GM21515 (cell line): ENCODE results near the gene KCNG2.

Source experiments
- ATAC-seq: cut with Tn5 transposase; IDR thresholded peaks from one replicate; pipeline ENCODE4 v1.9.1; 2021; ENCODE audit not compliant: unreplicated experiment

KCNG2 gene

DNA sequence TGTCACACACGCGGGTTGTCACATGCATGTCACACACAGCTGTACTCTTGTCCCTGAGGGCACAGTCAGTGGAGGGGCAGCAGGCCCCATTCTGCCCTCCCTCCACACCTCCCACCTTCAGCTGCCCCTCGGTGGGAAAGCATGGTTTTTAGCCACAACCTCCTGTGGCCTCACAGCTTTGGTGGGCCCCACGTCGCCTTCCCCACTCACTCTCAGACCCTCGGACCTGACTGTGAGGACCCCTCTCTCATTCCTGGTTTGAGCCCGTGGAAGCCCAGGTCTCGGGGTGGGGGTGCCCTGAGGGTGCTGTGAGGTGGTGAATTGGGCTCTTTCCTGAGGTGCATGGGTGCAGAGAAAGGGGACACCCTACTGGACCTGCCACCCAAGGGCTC lies 19.9 kb downstream of the KCNG2 start:
- ATAC-seq: no peak

DNA sequence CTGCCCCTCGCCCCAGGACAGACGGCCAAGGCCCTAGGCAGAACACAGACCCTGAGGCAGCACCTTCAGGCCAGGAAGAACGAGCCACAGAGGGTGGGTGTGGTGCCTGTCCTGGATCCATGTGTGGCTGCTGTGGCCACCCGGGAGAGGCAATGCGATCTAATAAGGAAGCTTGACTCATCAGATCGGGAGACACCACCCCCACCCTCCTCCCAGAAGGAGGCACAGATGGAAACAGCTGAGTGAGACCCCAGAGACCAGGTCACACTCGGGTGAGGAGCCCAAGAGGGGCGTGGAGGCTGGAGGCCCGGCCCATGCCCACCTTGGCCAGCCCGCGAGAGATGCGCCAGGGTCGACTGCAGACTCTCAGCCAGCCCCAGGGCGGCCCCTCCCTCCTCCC lies 20.3 kb downstream of the KCNG2 start:
- ATAC-seq: no peak

DNA sequence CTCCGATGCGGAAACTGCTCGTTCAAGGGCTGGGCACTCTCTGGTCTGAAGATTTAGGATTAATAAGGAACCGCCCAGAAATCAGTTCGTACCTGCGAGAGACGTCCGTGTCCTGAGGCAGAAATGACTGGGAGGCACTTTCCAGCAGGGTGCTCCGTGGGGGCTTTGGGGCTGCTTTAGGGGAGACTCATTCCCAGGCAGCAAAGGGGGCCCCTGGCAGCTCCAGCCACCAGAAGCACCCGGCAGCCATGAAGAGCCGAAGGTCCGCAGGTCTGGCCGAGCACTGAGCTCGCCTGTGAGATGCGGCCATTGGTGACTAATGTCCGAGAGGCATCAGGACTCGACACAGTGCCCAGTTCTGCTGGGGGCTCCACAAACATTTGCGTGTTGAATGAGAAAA lies 20.9 kb downstream of the KCNG2 start:
- no peak for ATAC-seq

DNA sequence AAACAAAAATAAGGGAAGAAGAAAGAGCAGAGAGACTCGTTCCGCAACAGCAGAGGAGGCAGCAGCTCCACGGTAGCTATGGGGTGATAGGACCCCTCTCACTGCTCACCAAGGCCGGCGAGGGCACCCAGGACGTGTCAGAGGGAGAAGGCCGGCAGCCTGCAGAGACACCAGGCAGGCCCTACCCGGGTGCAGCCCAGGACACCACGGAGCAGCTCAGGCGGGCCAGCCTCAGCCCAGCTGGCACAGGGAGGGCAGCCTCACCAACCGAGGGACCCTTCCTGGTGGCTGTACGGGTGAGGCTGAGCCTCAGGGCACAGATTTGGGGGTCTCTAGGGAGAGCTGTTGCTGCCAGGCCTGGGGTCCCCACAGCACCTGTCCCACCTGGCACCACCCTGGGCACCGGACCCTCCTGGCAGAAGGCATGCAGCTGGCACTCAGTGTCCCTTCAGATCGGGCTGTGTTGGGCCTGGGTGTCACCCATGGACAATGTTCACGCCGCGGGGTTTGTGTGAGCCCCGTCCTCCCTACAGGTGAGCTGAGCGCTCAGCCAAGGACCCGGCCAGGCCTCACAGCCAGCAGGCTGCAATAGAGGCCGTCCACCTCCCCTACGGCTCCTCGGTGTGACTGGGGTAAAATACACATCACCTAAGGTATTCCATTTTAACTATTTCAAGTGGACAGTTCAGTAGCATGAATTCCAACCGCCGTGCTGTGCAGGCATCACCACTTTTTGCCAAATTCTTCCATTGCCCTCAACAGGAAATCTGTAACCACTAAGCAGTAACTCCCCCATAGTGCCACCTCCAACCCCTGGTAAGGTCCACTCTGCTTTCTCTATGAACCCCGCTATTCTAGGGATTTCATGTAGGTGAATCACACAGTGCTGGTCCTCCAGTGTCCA lies 21.6 kb downstream of the KCNG2 start:
- ATAC-seq: no peak

DNA sequence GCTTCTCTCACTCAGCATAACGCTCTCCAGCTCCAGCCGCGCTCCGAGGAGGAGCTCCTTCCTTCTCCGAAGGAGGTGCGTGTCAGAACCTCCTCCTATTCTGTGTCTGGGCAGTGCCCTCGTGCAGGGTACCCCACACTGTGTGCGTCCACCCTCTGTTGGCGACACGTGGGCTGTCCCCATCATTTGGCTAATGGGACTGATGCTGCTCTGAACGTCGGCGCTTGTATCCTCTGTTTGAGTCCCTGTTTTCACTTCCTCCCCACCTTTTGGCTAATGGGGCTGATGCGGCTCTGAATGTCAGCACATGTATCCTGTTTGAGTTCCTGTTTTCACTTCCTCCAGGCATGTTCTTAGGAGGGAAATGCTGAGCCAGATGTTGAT lies 22.2 kb downstream of the KCNG2 start:
- peak; percentile 91 for ATAC-seq

DNA sequence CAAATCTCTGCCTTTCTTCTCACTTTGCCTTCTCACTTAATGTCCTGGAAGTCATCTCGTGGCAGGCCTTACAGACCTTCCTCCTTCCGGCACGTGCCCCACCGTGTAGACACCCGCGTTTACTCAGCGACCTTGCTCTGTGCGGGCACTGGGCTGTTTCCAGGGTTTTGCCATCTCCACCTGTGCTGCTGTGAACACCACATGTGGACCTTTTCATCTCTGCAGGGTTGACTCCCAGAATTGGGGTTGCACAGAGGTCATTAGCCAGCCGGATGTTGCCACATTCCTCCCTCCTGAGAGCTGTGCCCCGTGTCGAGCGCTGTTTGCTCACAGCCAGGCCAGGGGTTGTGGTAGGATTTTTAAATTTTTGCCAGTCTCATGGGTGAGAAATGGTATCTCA lies 25.4 kb downstream of the KCNG2 start:
- no peak for ATAC-seq

DNA sequence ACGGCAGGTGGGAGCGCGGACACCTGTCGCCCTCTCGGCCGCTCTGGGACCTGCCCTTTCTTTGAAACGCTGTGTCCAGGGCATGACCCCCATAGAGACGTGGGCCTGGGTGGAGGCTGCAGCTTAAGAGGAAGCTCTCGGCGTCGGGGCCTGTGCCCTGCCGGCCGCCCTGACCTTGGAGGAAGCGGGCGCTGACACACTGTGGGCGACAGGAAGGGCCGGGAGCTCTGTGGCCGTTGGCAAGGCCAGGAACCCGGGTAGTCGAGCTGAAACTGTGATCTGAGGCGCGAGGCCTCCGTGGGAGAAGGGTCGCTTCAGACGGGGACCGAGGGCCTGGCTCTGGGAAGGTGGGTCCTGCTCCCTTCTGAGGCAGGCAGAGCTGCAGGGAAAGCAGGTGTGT lies 28.2 kb downstream of the KCNG2 start:
- no peak for ATAC-seq

DNA sequence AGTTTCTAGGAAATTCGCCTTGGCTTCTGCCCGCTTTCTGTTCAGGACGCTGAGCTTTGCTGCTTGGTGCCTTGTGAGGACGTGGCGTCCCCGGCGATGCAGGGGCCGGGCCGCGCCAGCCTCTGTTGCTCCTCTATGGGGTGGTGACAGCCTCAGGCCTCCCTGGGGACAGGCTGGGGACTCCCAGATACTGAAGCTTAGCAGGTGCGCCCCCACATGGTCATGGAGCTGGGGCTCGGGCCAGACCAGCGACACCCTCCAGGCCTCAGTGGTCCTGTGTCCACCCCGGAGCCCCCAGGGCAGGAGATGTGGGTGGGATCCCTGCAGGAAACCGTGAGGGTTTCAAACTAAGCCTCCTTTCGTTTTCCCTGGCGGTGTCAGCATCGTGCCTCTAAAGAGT lies 29.2 kb downstream of the KCNG2 start:
- no peak for ATAC-seq

DNA sequence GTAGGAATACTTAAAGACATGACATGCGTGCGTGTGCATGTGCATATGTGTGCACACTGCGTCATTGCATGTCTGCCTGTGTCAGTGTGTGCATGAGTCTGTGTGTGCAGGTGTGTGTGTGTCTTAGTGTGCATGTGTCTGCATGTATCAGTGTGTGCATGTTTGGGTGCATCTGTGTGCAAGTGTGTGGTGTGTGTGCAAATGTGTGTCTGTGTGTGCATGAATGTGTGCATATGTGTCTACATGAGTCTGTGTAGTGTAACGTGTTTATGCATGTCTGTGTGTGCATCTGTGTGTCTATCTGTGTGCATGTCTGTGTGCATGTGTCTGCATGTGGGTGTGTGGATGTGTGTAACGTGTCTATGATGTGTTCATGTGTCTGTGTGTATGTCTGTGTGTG lies 30.5 kb downstream of the KCNG2 start:
- no peak for ATAC-seq

DNA sequence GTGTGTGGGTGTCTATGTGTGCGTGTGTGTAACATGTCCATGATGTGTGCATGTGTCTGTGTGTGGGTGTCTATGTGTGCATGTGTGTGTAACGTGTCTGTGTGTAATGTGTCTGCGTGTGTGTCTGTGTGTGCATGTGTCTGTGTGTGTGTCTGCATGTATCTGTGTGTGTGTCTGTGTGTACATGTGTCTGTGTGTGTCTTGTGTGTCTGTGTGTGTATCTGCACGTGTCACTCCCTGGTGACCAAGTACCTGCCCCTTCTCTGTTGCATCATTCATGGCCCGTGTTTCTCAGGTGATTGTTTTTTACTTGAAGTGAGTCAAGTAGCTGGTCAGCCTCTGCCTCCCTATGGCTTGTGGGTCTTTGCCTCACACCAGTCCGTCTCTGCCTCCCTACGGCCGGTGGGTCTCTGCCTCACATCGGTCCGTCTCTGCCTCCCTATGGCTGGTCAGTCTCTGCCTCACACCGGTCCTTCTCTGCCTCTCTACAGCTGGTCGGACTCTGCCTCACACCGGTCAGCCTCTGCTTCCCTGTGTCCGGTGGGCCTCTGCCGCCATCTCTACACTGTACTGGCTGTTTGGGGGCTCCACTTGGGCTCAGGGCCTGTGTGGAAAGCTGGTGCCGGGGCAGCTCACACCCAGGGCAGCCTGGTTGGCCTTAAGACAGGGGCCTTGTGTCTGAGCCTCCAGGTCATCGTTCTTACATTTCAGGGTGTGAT lies 31.6 kb downstream of the KCNG2 start:
- ATAC-seq: no peak

DNA sequence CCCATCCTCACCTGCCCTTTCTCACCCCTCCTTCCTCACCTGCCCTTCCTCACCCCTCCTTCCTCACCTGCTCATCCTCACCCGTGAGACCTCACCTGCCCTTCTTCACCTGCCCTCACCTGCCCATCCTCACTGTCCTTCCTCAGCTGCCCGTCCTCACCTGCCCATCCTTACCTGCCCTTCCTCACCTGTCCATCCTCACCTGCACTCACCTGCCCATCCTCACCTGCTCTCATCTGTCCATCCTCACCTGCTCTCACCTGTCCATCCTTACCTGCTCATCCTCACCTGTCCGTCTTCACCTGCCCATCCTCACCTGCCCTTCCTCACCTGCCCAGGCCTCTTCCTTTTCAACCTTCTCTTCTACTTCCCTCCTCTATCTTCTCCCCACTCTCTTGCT lies 34.4 kb downstream of the KCNG2 start:
- ATAC-seq: no peak

DNA sequence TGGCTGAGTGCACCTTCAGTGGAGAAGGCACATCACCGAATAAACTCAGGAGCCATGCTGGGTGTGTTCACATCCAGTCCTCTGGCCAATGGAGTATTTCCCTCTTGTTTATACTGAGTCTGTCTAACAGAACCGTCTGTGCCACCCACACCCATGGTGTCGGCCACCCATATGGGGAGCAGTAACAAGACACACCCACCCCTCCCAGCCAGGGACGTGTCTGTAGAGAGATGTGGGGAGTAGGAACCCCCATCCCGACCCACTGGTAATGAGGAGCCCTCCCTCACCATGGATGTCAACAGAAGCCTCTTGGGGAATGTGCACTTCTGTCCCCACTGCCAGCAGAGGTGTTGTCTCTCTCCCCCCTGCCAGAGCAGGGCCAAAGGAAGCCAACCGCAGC lies 37.1 kb downstream of the KCNG2 start:
- ATAC-seq: no peak

DNA sequence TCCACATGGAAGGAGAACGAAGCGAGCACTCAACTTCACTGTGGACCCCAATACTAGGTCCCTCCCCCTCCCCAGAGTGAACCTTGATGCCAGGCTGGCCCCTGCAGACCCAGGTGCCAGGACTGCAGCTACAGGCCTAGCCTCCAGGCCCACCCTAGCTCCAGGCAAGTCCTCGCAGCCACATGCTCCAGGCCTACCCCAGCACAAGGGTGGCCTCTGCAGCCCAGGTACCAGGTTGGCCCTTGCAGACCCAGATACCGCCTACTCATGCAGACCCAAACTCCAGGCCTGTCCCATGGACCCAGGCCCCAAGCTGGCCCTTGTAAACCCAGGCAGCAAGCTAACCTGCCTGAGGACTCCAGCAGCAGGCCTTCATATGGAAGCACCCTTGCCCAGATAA lies 44.2 kb downstream of the KCNG2 start:
- no peak for ATAC-seq

DNA sequence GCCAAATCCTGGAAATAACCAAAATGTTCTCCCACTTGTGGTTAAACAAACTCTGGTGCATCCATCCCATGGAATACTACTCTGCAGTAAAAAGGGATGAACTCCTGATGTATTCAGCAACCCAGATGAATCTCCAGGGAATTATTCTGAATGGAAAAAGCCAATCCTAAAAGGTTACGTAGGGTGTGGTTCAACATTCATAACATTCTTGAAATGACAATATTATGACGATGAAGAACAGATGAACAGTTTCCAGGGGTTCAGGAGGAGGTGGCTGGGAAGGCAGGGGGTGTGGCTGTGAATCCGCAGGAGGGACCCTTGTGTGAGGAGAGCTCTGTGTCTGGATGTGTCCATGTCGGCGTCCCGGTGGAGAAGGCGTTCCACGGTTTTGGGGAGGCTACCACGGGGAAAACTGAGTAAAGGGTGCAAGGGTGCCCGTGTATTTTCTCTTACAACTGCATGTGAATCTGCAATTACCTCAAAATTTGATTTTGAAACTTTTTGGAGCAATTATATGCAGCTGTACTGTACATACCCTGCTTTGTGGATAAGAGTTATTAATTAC lies 47.3 kb downstream of the KCNG2 start:
- ATAC-seq: no peak

DNA sequence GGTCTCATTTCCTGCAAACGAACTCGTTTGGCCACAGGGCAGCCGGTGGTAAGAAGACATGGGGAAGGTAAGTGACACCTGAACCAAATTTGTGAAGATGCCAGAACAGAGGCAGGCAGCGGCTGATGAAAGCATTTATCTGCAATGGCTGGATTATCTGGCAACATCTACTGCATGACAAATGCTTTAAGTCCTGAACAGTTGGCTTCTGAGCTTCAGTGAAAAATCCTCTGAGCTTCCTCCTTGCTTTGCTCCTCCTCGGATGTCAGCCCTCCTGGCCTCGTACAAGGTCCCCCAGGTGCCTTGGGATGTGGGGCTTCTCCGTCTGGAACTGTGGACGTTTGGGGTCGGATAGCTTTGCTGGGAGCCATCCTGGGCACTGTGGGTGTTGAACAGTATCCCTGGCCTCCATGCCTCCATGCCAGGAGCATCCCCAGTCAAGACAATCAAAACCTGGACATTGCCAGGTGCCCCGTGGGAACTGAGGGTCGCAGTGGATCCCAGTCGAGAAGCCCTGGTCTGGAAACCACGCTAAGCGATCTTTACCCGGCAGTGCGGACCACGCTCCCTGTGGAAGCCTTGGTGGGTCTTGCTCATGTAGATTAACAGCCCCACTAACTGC lies 49.3 kb downstream of the KCNG2 start:
- ATAC-seq: no peak

DNA sequence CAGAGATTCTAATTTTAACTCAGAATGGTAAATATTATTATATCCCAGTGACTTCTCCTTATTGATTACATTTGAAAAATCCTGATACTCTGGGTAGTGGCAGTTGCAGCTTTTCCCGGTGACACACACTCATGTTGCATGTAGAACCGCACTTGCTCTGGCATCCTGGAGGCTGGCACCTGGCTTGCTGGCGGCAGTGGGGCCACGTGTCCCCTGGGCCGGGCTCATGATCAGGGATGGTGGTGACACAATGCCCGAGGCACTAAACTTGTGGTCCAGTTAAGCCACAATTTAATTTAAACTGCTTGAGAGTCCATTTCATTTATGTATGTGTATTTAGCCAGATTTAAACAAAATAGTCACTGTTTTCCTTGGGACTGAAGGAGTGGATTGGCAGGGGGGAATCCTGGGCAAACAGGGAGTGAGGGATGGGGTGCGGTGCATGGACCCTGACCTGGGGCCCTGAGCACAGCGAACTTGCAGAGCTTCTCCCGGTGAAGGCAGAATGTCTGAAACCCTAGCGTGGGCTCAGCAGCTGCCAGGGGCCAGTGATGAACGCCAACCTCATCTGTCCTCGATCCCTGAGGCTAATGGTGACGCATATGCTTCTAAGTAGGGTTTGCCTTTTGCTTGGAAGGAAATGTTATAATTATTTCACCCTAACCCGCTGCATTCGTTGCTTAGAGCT lies 50.0 kb downstream of the KCNG2 start:
- ATAC-seq: no peak

DNA sequence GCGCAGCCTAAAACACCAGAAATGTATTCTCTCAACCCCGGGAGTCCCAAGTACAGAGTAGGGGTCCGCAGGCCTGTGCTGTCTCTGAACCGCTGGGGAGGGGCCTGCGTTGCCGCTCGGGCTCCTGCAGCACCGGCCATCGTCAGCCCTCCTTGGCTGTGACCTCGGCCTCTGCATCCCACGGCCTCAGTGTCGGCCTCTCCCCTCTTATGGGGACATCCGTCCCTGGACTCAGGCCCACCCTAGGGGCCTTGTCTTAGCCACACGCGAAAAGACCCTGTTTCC lies 50.5 kb downstream of the KCNG2 start:
- no peak for ATAC-seq

DNA sequence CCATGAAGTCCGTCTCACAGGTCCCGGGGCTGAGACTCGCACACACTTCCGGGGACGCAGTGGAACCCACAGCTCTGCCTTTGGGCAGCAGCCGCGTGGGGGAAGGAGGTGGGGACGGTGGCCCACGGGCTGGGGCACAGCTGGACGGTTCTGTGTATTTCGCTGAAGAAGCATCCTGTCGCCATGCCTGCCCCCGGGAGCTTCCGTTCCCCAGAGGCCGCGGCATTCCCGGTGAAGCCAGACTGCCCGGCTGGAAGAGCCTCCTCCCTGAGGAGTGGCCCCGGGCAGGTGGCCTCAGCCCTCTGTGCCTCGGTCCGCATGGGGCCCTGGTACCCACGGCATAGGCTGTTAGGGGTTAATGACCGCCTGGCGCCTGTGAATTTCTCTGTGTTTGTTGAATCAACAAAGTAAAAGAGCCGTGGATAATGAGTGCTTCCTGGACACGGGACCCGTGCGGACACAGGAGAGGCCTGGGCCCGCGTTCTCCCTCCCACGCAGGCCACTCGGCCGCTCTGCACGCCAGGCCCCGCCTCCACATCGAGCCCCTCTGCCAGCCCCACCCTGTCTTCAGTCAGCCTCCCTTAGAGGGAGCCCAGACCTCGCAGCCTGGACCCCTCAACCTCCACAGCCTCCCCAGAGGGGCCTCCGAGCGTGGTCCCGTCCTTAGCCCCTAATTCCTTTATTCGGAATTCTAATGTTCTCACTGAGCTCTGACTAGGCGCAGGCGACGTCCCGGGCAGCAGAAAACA lies 51.0 kb downstream of the KCNG2 start:
- ATAC-seq: no peak

DNA sequence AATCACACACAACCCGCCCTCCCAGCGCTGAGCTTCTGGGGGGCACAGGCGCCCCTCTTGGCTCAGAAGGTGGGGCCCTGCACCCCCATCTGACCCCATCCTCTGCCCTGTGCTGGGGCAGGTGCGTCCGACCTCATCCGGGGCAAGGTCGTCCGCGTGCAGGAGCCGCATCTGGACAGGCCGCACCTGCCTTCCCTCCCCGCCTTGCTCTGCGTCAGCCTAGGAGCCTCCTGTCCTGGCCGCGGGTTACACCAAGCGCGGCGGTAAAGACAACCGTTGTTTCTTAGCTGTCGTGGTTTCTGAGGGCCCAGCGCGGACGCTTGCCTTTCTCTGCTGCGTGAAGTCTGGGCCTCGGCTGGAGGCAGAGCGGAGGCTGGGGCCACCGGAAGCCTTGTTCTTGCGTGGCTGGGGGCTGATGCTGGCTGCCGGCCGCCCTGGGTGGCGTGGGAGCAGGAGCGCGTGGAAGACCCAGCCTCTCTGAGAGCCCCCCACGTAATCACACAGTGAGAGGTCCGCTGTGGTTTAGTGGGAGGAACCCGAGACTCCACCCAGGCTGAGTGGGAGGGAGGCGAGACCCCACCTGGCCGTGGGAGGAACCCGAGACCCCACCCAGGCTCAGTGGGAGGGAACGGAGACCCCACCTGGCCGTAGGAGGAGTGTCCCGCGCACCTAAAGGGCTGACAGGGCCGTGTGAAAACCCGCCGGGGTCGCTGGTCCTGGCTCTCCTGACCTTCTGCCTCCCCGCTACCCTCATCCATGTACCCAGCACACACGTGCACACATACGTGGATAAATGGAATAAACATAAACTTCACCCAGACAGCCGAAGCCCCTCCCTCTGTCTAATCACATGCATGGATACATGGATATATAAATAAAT lies 51.8 kb downstream of the KCNG2 start:
- no peak for ATAC-seq

DNA sequence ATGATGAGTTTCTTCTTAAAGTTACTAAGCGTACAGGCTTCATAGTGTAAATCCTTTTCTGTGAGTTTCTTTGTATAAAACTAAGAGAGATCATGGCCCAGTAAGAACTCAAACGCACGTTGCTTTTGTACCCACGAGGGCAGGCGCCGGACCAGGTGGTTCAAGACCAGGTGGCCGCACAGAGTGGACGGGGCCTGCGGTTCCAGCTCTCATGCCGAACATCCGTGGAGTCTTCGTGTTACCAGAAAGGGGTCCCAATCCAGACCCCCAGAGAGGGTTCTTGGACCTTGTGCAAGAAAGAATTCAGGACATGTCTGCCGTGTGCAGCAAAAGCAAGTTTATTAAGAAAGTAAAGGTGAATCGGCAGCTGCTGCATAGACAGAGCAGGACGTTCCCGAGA lies 53.0 kb downstream of the KCNG2 start:
- ATAC-seq: no peak
